ENCODE data around the gene PSMD1.
"Not testable (repeated sequence)": the region's sequence is repeated elsewhere in the genome, so short reads cannot be mapped to it uniquely, and the experiment has no call there.

The PSMD1 gene

GRCh38 chr2:231056453-231057416, at the start of gene PSMD1:
TSS of gene PSMD1 (plus strand) at chr2:231056867. CDS start at chr2:231057026, 159 bp downstream.
- DNase-seq (ENCODE audit: low read depth), result peak; percentile 68

- no peak for DNase-seq (ENCODE audit: low read depth)
These were observed 49.2 kb upstream of the PSMD1 start for GRCh38 chr2:231007286-231008098.

- DNase-seq (ENCODE audit: low read depth), result no peak
These were observed 48.5 kb upstream of the PSMD1 start for GRCh38 chr2:231008131-231008530.

GRCh38 chr2:231009236-231009919, 47.3 kb upstream of the PSMD1 start:
- DNase-seq (ENCODE audit: low read depth), result no peak

GRCh38 chr2:231010201-231010730, 46.4 kb upstream of the PSMD1 start:
- DNase-seq (ENCODE audit: low read depth), result no peak

- no peak for DNase-seq (ENCODE audit: low read depth)
These were observed 45.1 kb upstream of the PSMD1 start for GRCh38 chr2:231011526-231011925.

- no peak for DNase-seq (ENCODE audit: low read depth)
These were observed 44.2 kb upstream of the PSMD1 start for GRCh38 chr2:231012463-231012862.

GRCh38 chr2:231013820-231014219, 42.8 kb upstream of the PSMD1 start:
- DNase-seq (ENCODE audit: low read depth), result no peak

- no peak for DNase-seq (ENCODE audit: low read depth)
These were observed 41.2 kb upstream of the PSMD1 start for GRCh38 chr2:231015478-231015877.

DNA sequence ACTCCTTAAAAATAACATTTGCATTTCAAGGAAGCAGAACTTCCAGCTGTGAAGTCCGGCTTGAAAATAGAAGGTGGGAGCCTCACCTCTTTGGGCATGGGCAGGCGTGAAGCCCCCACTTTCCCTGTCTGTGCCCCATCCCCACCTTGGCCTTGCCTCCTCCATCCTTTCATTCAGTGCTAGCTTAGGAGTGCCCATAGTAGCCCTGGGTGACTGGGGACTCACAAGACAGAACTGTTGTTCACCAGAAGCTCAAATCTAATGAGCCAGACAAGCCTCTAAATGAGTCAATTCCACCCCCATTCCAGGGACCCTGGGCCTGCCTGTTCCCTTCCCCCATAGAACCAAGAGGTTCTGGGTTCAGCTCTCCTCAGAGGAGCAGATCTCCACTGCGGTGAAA, 40.7 kb upstream of the PSMD1 start:
- DNase-seq (ENCODE audit: low read depth), result no peak

DNA sequence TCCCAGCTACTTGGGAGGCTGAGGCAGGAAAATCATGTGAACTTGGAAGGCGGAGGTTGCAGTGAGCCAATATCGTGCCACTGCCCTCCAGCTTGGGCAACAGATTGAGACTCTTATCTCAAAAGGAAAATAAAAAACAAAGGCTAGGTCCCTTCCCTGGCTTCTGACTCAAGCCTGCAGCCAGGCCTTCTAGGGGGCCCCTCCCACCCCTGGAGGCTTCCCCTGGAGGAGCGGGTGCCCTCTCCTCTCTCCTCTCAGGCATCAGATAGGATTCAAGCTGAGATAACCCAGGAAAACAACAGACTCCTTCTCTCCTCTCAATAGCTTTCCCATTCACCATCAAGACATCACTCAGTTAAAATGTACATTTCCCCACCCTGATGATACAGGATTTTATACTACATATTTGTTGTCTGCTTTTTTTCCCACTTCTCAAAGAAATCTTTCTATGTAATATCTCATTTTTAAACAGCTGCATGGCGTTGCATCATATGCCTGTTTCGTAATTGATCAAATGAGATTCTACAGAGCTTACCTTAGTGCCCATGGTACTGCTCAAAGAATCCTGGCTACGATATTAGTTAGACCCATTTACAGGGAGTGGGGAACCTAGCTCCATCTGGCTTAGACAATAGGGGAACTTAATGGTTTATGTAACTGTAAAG, 40.0 kb upstream of the PSMD1 start:
- no peak for DNase-seq (ENCODE audit: low read depth)

DNA sequence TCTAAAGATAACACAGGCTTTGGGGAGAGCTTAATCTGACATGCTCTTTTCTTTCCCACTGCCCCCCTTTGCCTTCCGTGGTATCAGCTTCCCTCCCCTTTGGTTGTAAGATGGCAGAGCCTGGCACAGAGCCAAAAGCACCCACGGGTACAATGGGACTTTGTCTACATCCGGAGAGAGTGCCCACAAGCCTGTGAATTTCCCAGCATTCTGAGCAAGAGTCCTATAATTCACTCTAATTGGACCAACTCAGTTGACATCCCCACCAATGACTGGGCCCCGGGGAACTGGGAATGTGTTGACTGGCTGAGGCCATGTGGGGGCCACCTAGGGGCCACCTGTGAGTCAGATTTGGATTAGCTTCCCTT, 39.5 kb upstream of the PSMD1 start:
- no peak for DNase-seq (ENCODE audit: low read depth)

DNA sequence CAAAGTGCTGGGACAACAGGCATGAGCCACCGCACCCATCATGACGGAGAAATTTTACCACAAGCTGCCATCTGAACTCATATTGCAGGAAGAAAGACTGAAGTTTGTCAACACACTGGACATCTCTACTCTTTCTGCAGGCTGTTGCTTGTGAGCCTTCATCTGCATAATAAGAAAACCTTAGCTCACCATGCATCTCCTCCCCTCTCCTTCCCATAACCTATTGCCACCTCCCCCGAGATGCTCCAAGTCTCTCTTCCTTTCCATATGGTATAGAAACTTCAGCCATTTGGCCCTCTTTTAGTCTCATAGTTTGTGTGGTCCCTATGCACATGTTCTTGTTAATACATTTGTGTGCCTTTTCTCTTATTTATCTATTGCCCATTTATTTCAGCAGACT, 38.5 kb upstream of the PSMD1 start:
- DNase-seq (ENCODE audit: low read depth), result no peak

- not testable (repeated sequence) for DNase-seq (ENCODE audit: low read depth)
These were observed 31.6 kb upstream of the PSMD1 start for GRCh38 chr2:231025059-231025458.

GRCh38 chr2:231028889-231029288, 27.8 kb upstream of the PSMD1 start:
- no peak for DNase-seq (ENCODE audit: low read depth)

DNA sequence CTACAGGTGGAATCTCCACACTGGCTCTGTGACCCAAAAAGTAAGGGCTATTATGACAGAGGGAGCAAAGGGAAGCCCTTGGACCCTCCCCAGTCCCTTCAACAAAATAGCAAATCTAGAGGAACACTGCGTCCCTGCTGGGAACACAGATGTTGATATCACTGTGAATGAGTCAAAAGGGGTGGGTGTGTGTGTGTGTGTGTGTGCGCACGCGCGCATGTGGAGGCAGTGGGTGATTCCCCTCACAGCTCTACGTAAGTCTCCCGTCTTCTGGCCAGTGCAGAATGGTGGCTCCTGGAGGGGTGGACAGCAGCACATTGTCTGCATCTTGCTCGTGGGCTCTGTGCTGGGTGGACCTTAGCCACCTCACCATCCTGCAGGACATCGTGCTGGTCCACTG, 27.1 kb upstream of the PSMD1 start:
- DNase-seq (ENCODE audit: low read depth), result no peak

DNA sequence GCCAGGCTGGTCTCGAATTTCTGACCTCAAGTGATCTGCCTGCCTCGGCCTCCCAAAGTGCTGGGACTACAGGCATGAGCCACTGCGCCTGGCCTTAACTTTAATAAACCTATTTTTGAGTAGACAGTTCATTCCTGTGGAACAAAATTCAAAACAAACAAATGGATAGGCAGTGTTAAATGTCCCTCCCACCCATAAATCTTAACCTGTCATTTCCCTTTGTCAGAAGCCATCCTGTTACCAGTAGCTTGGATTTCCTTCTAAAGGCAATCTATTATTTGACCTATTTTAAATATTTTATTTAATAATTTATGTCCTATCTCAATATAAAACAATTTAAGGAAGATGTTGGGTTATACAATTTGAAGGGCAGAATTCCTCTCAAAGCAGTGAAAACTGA, 25.9 kb upstream of the PSMD1 start:
- DNase-seq (ENCODE audit: low read depth), result no peak

DNA sequence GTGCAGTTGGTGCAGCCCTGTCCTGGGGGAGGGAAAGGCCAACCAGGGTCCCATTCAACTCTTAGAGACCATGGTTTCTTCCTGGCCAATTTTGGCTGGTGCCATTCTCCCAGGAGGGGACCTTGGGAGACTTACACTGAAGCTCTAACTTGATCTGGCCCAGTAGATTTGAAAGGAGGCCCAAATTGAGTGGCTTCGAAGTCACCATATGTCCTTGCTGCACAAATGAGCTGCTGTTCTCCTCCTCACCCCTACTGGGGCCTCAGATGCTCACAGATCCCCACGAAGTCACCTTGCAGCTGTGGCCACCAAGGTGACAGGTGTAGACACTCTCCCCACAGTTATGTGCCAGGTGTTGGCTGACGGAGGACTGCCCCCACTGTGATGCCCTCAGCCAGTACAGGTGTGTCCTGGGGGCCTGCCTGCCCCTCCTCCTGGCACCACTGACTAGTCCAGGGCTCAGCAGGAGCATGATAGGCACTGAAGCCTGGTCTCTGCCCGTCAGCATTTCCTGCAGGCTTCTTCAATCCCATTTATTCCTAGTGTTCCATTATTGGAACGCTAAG, 24.0 kb upstream of the PSMD1 start:
- no peak for DNase-seq (ENCODE audit: low read depth)

- no peak for DNase-seq (ENCODE audit: low read depth)
These were observed 23.2 kb upstream of the PSMD1 start for GRCh38 chr2:231033147-231034132.

DNA sequence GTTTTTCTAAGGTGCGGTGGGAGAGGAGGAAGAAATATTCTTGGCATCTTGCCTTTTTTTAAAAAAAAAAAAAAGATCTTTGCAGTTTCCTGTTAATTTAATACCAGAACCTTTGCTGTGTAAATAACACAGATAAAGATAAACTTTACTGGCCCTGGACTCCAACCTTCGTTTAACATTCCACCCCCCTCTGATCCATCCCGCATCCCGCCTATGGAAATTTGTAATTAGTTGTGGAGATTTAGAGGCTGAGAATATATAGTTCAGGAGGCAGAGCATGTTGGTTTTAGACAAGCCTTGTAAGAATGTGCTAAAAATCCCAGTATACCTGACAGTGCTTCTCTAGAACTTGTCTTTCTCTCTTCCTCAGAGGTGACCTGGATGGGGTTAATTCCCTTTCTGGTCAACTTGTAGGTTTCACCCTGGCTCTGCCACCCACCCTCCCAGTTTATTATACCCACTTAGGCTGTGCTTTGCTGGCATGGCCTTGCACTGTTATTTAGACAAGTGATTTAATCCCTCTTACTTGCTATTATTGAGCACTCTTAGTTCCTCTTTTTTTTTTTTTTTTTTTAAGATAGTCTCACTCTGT, 22.3 kb upstream of the PSMD1 start:
- DNase-seq (ENCODE audit: low read depth), result no peak
